Common myeloid progenitor, CD34-positive (primary cell): ENCODE data around the gene MGMT.

Source experiments
- CTCF ChIA-PET: fragments of 350-600 bp; sonication (Branson Sonifier 250); formaldehyde crosslinking; loops from one replicate; lab custom pipeline; 2021; ENCODE audit warnings: antibody characterized with exemption; lab: Charles Lee
- POLR2A ChIA-PET: fragments of 350-600 bp; sonication (Branson Sonifier 250); formaldehyde crosslinking; loops from one replicate; lab custom pipeline; 2021; ENCODE audit warnings: antibody characterized with exemption; lab: Charles Lee
- DNase-seq, 3 donors: peaks; one replicate each; pipeline versions ENCODE4 v3.0.0 to v3.0.0-alpha.2; 2013
- H3K27ac ChIP-seq, 2 experiments: 1 replicate in 1 of 2; 2 replicates in 1 of 2; pipeline ENCODE4 v1.7.0; 2013; ENCODE audit warnings: inconsistent platforms in 2 of 2, low read length in 2 of 2, mild to moderate bottlenecking in 2 of 2, low read depth in 1 of 2, moderate library complexity in 1 of 2; ENCODE audit not compliant: severe bottlenecking in 2 of 2, insufficient read depth in 1 of 2, poor library complexity in 1 of 2
- H3K27me3 ChIP-seq, 5 experiments: replicated peaks in 2 of 5; 1 replicate in 3 of 5; 2 replicates in 2 of 5; pipeline versions ENCODE4 v1.6.1 to v1.7.0; 2013; ENCODE audit warnings: low read length in 4 of 5, mild to moderate bottlenecking in 2 of 5, moderate library complexity in 2 of 5, inconsistent platforms in 1 of 5; ENCODE audit not compliant: insufficient read depth in 5 of 5, control insufficient read depth in 4 of 5
- H3K36me3 ChIP-seq, 4 experiments: 1 replicate in 2 of 4; 2 replicates in 2 of 4; pipeline versions ENCODE4 v1.6.1 to v1.7.0; 2013; ENCODE audit warnings: low read length in 3 of 4, control low read depth in 1 of 4, mild to moderate bottlenecking in 1 of 4; ENCODE audit not compliant: control insufficient read depth in 4 of 4, insufficient read depth in 4 of 4
- H3K4me1 ChIP-seq, 4 experiments: 1 replicate in 3 of 4; 2 replicates in 1 of 4; pipeline versions ENCODE4 v1.6.1 to v1.7.1; 2013; ENCODE audit warnings: low read length in 3 of 4, mild to moderate bottlenecking in 3 of 4, control low read depth in 1 of 4, inconsistent platforms in 1 of 4, moderate library complexity in 1 of 4; ENCODE audit not compliant: control insufficient read depth in 4 of 4, insufficient read depth in 4 of 4; ENCODE audit errors: control extremely low read depth in 1 of 4
- H3K4me3 ChIP-seq, 7 experiments: 1 replicate in 4 of 7; 2 replicates in 3 of 7; pipeline versions ENCODE4 v1.5.1 to v1.7.0; 2013; ENCODE audit warnings: mild to moderate bottlenecking in 7 of 7, low read length in 6 of 7, moderate library complexity in 6 of 7, inconsistent platforms in 2 of 7, low read depth in 2 of 7, control low read depth in 1 of 7; ENCODE audit not compliant: insufficient read depth in 4 of 7, control insufficient read depth in 1 of 7; ENCODE audit errors: extremely low read depth in 1 of 7
- H3K9me3 ChIP-seq, 5 experiments: 1 replicate in 4 of 5; 2 replicates in 1 of 5; pipeline versions ENCODE4 v1.6.1 to v1.7.1; 2013; ENCODE audit warnings: low read length in 4 of 5, mild to moderate bottlenecking in 2 of 5, inconsistent platforms in 1 of 5, low read depth in 1 of 5, moderate library complexity in 1 of 5; ENCODE audit not compliant: control insufficient read depth in 4 of 5, insufficient read depth in 2 of 5; ENCODE audit errors: control extremely low read depth in 1 of 5
- WGBS: methylation state at CpG from one replicate; pipeline ENCODE4 v1.1.5; 2013; ENCODE audit not compliant: insufficient coverage; 5-methylcytosine and 5-hydroxymethylcytosine counted together

MGMT gene

GRCh38 chr10:129765664-129766550 lies 298.9 kb downstream of the MGMT start:
- Histone ChIP-seq H3K4me3 (no peak overlapping the region), H3K36me3 (peaks cover 0 to 6% (median 3%) of the 10 kb centered on the region in 4 experiments), H3K9me3 (no peaks in the 10 kb centered on the region), H3K4me1 (peaks cover 0 to 7% (median 3%) of the 10 kb centered on the region in 4 experiments), H3K27ac (no peak overlapping the region), H3K27me3 (no peaks in the 10 kb centered on the region)
- 98% methylated on average over 23 of the region's 25 CpGs for WGBS
- CTCF ChIA-PET: interaction anchor here (0.5 to 2.1 kb wide), 2 partner anchors 11 to 824 kb away, joined by 5 to 6 read pairs; no protein-coding TSS in a partner anchor
- POLR2A ChIA-PET: no interaction called here
- no peak for DNase-seq

- CTCF ChIA-PET: interaction anchor here (0.7 kb wide), 1 partner anchor 33 kb away, joined by 3 read pairs; no protein-coding TSS in a partner anchor
- Histone ChIP-seq H3K36me3 (peaks cover 0 to 5% (median 2%) of the 10 kb centered on the region in 4 experiments), H3K4me3 (no peak overlapping the region), H3K27ac (no peak overlapping the region), H3K27me3 (no peaks in the 10 kb centered on the region), H3K4me1 (peaks cover 0 to 7% (median 3%) of the 10 kb centered on the region in 4 experiments), H3K9me3 (no peaks in the 10 kb centered on the region)
- POLR2A ChIA-PET: no interaction called here
- DNase-seq: no peak
- WGBS: over 99% methylated on average over 22 of the region's 25 CpGs
These were observed 299.8 kb downstream of the MGMT start for GRCh38 chr10:129766611-129767550.

- CTCF ChIA-PET: interaction anchor here (0.7 kb wide), 1 partner anchor 32 kb away, joined by 3 read pairs; no protein-coding TSS in a partner anchor
- POLR2A ChIA-PET: no interaction called here
- 97% methylated on average over 8 of the region's 10 CpGs for WGBS
These were observed 300.7 kb downstream of the MGMT start for GRCh38 chr10:129767751-129768150.

GRCh38 chr10:129768437-129769355 lies 301.7 kb downstream of the MGMT start:
- no peaks in the 10 kb centered on the region for H3K9me3 ChIP-seq
- WGBS: 79% methylated on average over 24 of the region's 44 CpGs
- no peak overlapping the region for H3K4me3 ChIP-seq
- no peaks in the 10 kb centered on the region for H3K27me3 ChIP-seq
- POLR2A ChIA-PET: no interaction called here
- no peak overlapping the region for H3K27ac ChIP-seq
- CTCF ChIA-PET: no interaction called here
- peaks cover 0 to 7% (median 3%) of the 10 kb centered on the region in 4 experiments for H3K4me1 ChIP-seq
- peaks cover 0 to 5% (median 2%) of the 10 kb centered on the region in 4 experiments for H3K36me3 ChIP-seq
- peak in 2 of 3 donors; percentile 30 to 33 for DNase-seq

More at GRCh38 chr10:129767751-129768150, 300.7 kb downstream of the MGMT start:
- Histone ChIP-seq H3K9me3 (no peaks in the 10 kb centered on the region), H3K27me3 (no peaks in the 10 kb centered on the region), H3K4me3 (no peak overlapping the region), H3K36me3 (peaks cover 0 to 5% (median 2%) of the 10 kb centered on the region in 4 experiments), H3K27ac (no peak overlapping the region), H3K4me1 (peaks cover 0 to 7% (median 3%) of the 10 kb centered on the region in 4 experiments)
- DNase-seq: no peak

GRCh38 chr10:129769381-129770116 lies 302.5 kb downstream of the MGMT start:
- no peak overlapping the region for H3K27ac ChIP-seq
- H3K36me3 ChIP-seq: peaks cover 0 to 5% (median under 1%) of the 10 kb centered on the region in 4 experiments
- WGBS: 76% methylated on average over 12 of the region's 24 CpGs
- ChIA-PET CTCF (interaction anchor here (1.3 kb wide), 1 partner anchor 14 kb away, joined by 3 read pairs; no protein-coding TSS in a partner anchor), POLR2A (no interaction called here)
- H3K27me3 ChIP-seq: no peaks in the 10 kb centered on the region
- DNase-seq: peak in 2 of 3 donors; percentile 62 to 68
- H3K4me1 ChIP-seq: peaks cover 0 to 7% (median 3%) of the 10 kb centered on the region in 4 experiments
- H3K4me3 ChIP-seq: no peak overlapping the region
- no peaks in the 10 kb centered on the region for H3K9me3 ChIP-seq
